Measurements from ENCODE around the gene RBM19. TPM values are rescaled to one million over a fixed set of nuclear protein-coding genes. Genes with fewer than 3 reads are reported as not detected.

The RBM19 gene
- total and polyA plus RNA-seq, 11 donors = 12.7 to 27.1 (median 17.4) TPM

DNA sequence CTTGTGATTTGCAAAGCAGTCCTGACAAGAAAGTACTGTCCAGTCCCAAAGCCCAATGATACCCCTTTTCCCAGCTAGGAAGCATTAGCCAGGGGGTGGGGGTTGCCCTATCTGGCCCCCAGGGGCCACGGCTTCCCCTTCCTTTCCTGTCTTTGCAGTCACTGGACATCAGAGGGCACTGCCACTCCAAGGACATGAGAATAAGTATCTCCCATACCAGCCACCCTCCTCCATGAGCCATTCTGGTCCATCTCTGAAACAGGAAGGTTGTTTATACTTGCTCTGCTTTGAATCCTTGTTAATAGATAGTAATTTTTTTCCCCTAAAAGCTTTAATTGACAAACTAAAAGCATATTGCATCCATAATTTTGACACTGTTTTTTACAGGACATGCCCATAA lies 29.7 kb downstream of the RBM19 start:
- Histone ChIP-seq H3K36me3 (peaks cover 0 to 80% (median 75%) of the 10 kb centered on the region in 9 donors), H3K4me3 (no peak overlapping the region), H3K4me1 (peaks cover 0 to 9% (median 0%) of the 10 kb centered on the region in 12 donors), H3K27me3 (no peaks in the 10 kb centered on the region), H3K9me3 (no peaks in the 10 kb centered on the region), H3K27ac (no peak overlapping the region)
- WGBS, 4 donors = 55 to 73% (median 66%) methylated on average over 1 of the region's 1 CpG
- DNase-seq (no peak), ATAC-seq (no peak)
- intact Hi-C loops (cut with DNase I) = no loop called here
- TF ChIP-seq, protein P1, sequence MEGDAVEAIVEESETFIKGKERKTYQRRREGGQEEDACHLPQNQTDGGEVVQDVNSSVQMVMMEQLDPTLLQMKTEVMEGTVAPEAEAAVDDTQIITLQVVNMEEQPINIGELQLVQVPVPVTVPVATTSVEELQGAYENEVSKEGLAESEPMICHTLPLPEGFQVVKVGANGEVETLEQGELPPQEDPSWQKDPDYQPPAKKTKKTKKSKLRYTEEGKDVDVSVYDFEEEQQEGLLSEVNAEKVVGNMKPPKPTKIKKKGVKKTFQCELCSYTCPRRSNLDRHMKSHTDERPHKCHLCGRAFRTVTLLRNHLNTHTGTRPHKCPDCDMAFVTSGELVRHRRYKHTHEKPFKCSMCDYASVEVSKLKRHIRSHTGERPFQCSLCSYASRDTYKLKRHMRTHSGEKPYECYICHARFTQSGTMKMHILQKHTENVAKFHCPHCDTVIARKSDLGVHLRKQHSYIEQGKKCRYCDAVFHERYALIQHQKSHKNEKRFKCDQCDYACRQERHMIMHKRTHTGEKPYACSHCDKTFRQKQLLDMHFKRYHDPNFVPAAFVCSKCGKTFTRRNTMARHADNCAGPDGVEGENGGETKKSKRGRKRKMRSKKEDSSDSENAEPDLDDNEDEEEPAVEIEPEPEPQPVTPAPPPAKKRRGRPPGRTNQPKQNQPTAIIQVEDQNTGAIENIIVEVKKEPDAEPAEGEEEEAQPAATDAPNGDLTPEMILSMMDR (IDR thresholded peaks at IDR 0.05) = no peak
- no peak for TF ChIP-seq POLR2A (IDR thresholded peaks at IDR 0.05)

DNA sequence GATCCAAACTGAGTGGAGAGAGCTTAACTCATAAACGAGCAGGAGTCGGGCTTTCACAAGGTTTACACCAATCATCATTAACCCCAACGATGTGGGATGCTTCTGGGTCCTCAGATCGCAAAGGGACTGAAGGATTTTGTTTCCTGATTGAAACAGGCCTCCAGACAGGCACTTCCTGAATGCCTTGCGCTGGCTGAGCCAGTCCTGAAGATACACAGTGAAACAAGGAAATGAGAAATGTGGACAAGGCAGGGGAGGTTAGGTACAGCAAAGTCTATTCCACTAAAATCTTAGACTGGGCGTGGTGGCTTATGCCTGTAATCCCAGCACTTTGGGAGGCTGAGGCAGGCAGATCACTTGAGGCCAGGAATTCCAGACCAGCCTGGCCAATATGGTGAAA lies 30.7 kb downstream of the RBM19 start:
- intact Hi-C loops (cut with DNase I) = no loop called here
- peaks cover 0 to 9% (median 0%) of the 10 kb centered on the region in 12 donors for H3K4me1 ChIP-seq
- H3K27ac ChIP-seq = no peak overlapping the region
- ATAC-seq = no peak
- H3K4me3 ChIP-seq = no peak overlapping the region
- no peaks in the 10 kb centered on the region for H3K9me3 ChIP-seq
- H3K27me3 ChIP-seq = no peaks in the 10 kb centered on the region
- no peak for DNase-seq
- peaks cover 0 to 76% (median 65%) of the 10 kb centered on the region in 9 donors for H3K36me3 ChIP-seq
- TF ChIP-seq, protein P1 (IDR thresholded peaks at IDR 0.05) = no peak
- no peak for TF ChIP-seq POLR2A (IDR thresholded peaks at IDR 0.05)
- 66 to 77% (median 71%) methylated on average over 6 of the region's 6 CpGs for WGBS, 4 donors

DNA sequence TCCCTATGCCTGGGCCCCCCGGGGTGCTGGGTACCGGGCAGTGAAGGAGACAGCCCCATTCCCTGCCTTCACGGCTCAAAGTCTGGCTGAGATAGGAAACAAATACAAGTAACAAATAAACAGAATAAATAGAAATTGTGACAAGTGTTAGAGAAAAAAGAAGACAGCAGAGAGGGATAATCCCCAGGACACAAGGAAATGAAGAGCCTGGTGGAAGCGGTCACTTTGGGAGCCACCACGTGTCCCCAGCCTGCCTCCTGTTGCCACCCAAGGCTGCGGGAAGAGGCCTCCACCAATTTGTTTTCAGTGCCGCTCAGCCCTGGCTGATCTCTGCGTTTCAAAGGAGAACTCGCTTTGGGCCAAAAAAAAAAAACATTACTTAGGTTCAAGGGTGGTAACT lies 31.2 kb downstream of the RBM19 start:
- peaks cover 0 to 72% (median 60%) of the 10 kb centered on the region in 9 donors for H3K36me3 ChIP-seq
- no peaks in the 10 kb centered on the region for H3K9me3 ChIP-seq
- 89 to 92% (median 90%) methylated on average over 9 of the region's 9 CpGs for WGBS, 4 donors
- no peaks in the 10 kb centered on the region for H3K27me3 ChIP-seq
- TF ChIP-seq, protein P1 (IDR thresholded peaks at IDR 0.05) = no peak
- TF ChIP-seq POLR2A (IDR thresholded peaks at IDR 0.05) = no peak
- H3K27ac ChIP-seq = no peak overlapping the region
- ATAC-seq (no peak), DNase-seq (no peak)
- H3K4me1 ChIP-seq = peaks cover 0 to 9% (median 1%) of the 10 kb centered on the region in 12 donors
- intact Hi-C loops (cut with DNase I) = no loop called here
- H3K4me3 ChIP-seq = no peak overlapping the region

DNA sequence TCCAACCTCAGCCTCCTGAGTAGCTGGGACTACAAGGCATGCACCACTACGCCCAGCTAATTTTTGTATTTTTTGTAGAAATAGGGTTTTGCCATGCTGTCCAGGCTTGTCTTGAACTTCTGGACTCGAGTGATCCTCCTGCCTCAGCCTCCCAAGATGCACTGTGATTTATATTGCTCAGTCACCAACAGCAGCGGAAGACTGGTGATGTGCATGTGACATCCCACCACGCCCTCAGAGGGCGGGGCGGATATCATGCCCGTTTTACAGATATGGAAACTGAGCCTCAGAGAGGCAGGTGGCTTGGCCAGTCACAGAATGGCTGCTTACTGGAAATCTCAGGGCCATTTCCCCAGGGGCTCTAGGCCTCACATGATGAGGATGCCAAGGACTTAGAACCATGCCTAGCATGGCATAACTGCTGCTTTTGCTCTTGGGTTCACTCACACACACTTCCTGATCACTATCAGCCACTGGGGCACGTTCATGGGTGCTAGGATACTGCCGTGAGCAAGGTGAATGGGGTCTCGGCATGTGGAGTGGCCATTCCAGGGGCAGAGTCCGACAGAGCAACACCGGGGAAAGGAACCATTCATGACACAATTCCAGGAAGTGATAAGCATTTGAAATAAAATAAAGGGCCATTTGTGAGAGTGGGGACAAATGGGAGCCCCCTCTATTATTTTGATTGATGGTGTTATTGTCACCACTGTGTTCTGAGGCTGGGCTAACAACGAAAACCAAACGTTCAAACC lies 31.9 kb downstream of the RBM19 start:
- 83 to 90% (median 84%) methylated on average over 12 to 14 of the region's 14 CpGs for WGBS, 4 donors
- TF ChIP-seq, protein P1 (IDR thresholded peaks at IDR 0.05) = no peak
- no peak for TF ChIP-seq POLR2A (IDR thresholded peaks at IDR 0.05)

More for the DNA sequence above, 31.9 kb downstream of the RBM19 start:
- no peaks in the 10 kb centered on the region for H3K9me3 ChIP-seq
- H3K27me3 ChIP-seq = no peaks in the 10 kb centered on the region
- peaks cover 0 to 9% (median 1%) of the 10 kb centered on the region in 12 donors for H3K4me1 ChIP-seq
- H3K4me3 ChIP-seq = no peak overlapping the region
- DNase-seq (no peak), ATAC-seq (no peak)
- H3K36me3 ChIP-seq = peaks cover 0 to 72% (median 54%) of the 10 kb centered on the region in 9 donors
- intact Hi-C loops (cut with DNase I) = no loop called here
- H3K27ac ChIP-seq = no peak overlapping the region

All from heart left ventricle (tissue), 16 donors.